Dedifferentiated amniotic fluid mesenchymal stem cell (primary cell): Measurements from ENCODE around the gene WWP2.
"Not testable (repeated sequence)": the region's sequence is repeated elsewhere in the genome, so short reads cannot be mapped to it uniquely, and the experiment has no call there.

Experiments
- DNase-seq: peaks from one replicate; pipeline ENCODE4 v3.0.0-alpha.2; 2016; ENCODE audit errors: extremely low spot score

WWP2 gene

GRCh38 chr16:69942627-69943170, 180.6 kb downstream of the WWP2 start:
- DNase-seq: no peak

DNA sequence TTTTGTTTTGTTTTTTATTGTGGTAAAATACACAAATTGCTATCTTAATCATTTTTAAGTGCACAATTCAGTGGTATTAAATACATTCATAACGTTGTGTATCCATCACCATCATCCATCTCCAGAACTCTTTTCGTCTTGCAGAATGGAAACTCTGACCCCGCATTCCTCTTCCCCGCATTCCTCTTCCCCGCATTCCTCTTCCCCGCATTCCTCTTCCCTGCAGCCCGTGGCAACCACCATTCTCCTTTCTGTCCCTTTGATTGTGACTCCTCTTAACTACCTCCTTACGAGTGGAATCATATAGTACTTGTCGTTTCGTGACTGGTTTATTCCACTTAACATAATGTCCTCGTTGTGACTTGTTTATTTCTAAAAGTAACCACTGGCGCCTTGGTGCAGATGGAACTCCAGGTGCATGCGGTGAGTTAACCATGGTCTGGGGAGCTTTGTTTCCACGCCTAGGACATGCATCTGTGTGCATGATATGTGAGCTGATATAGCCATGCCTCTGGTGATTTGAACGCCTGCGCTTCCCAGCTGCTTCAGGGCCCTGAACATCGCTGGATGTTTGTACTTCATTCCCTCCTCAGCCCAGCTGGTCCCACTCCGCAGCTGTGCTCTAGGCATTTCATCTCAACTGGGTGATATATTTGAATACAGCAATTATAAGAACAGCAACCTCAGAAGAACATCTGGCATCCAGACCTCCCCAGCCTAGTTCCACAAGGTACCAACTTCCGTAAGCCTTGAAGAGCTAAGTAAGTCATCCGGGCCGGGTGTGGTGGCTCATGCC, 181.3 kb downstream of the WWP2 start:
- DNase-seq: not testable (repeated sequence)

- not testable (repeated sequence) for DNase-seq
These were observed 188.3 kb downstream of the WWP2 start for GRCh38 chr16:69950411-69950810.

DNA sequence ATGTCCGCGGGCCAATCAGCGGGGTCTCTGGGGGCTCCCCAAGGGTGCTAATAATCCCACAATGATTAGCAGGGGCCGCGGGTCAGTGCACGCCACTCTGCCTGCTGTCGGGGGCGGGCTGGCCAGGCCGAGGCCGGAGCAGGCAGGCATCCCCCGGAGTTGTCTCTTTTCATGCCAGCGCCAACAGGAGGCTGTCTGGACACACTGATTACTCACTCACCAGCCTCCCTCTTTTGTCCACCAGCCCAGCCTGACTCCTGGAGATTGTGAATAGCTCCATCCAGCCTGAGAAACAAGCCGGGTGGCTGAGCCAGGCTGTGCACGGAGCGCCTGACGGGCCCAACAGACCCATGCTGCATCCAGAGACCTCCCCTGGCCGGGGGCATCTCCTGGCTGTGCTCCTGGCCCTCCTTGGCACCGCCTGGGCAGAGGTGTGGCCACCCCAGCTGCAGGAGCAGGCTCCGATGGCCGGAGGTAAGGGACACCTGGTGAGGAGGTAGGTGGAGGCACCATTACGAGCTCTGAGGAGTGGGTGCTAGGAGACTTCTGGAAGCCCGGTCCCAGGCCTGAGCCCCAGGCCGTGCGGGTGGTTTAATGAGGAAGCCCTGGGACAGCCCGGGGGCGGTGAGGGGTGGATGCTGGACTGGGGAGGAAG, 189.0 kb downstream of the WWP2 start, which contains the start of gene CLEC18A:
TSS of gene CLEC18A (plus strand) at position 318 of the 655 bp plus-strand sequence. CDS start at position 351, 33 bp downstream.
- DNase-seq: not testable (repeated sequence)

DNA sequence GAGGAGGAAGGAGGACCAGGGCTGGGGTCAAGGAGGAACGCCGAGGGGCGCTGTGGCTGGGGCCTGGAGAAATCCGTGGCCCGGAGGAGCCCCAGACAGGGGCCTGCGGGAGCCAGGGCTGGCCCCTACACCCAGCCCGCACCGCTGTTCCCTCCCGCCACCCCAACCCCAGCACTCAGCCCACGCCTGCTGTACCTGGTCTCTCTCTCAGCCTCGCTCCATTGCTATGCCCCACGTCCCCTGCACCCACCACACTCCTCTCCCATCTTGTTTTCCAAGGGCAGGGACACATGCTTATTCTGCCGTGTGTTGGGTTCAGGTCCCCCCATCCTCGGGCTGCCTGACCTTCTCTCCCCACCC, 189.5 kb downstream of the WWP2 start:
- not testable (repeated sequence) for DNase-seq

GRCh38 chr16:69952116-69952515, 190.0 kb downstream of the WWP2 start:
- not testable (repeated sequence) for DNase-seq

GRCh38 chr16:69952572-69953355, 190.6 kb downstream of the WWP2 start:
- DNase-seq: not testable (repeated sequence)

GRCh38 chr16:69954241-69954640, 192.1 kb downstream of the WWP2 start:
- DNase-seq: not testable (repeated sequence)

DNA sequence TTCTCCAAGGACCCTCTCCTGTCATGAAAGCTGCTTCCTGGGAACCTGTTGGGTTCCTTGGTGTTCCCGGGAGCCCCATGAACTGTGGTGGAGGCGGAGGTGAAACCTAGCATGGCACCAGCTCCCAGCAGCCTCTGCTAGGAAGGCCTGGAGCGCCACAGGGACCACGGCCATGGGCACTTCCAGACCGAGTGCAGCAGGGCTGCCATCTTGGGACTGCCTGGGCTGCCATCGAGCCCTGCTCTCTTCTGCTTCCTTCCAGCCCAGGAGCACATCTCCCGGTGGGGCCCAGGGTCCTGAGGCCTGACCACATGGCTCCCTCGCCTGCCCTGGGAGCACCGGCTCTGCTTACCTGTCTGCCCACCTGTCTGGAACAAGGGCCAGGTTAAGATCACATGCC, 201.2 kb downstream of the WWP2 start:
- DNase-seq: not testable (repeated sequence)

DNA sequence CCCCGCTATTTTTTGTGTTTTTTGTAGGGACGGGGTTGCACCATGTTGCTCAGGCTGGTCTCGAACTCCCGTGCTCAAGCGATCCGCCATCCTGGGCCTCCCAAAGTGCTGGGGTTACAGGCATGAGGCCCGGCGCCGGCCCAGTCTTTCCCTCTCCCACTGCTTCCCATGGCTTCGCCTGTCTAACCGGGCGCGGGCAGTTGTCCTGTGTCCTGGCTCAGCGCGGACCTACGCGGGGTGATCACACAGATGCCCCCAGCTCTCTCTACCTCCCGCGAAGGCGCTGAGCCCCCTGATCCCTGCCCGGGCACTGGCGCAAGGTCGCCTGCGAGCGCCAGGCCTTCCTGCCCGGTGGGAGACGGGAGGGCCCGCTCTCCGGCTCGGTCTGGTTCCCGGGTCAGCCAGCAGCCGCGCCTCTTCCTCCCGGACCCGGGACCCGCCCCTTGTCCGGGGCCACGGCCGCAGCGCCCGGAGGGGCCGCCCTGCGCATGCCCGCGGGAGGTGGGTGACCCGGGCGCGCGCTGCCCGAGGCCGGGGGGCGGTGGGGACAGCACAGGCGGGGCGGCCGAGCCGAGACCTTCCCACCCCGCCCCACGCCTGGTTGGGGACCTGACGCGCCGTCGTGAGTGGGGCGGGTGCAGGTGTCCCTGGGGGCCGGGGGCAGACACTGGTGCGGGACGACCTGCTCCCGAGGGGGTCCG, 203.0 kb downstream of the WWP2 start:
- DNase-seq: not testable (repeated sequence)

GRCh38 chr16:69965661-69966054, 203.5 kb downstream of the WWP2 start:
- not testable (repeated sequence) for DNase-seq

DNA sequence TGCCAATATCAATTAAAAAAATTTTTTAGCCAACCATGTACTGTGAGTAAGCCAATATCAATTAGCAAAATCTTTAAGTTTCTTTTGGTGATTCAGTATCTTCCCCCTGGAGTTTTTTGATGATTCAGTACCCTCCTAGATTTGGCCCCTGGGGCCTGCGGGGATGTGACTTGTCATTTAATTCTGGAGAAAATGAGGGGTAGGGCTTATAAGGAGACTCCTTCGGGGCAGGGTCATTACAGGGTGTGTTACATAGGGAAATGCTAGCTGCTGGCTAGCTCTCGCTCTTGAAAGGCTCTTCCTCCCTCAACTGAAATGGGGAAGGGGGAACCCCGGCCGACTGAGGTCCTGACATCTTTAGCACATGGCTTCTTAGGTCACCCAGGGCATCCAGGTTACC, 205.6 kb downstream of the WWP2 start:
- not testable (repeated sequence) for DNase-seq

DNA sequence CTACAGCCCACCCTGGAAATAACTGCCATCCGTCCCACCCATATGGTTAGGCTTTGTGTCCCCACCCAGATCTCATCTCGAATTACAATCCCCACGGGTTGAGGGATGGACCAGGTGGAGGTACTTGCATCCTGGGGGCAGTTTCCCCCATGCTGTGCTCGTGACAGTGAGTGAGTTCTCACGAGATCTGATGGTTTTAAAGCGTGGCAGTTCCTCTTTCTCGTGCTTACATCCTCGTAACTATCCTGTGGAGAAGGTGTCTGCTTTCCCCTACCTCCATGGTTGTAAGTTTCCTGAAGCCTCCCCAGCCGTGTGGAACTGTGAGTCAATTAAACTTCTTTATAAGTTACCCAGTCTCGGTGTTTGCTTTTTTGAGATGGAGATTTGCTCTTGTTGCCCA, 206.0 kb downstream of the WWP2 start:
- not testable (repeated sequence) for DNase-seq

DNA sequence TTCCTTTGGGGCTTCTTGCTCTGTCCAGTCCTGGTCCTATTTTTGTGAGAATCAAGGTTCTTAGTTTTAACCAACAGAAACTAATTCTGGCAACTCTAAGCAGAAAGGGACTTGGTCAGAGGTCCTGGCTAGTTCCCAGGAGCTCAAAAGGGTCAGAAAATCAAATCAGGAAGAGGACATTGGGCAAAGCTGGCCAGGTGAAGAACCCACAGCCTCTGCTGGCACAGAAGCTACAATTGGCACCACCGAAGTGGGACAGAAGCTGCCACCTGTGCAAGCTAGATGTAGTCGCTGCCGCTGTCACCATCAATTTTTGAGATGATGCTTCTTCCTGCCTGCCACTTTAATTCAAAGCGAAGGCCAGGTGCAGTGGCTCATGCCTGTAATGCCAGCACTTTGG, 207.5 kb downstream of the WWP2 start:
- not testable (repeated sequence) for DNase-seq

DNA sequence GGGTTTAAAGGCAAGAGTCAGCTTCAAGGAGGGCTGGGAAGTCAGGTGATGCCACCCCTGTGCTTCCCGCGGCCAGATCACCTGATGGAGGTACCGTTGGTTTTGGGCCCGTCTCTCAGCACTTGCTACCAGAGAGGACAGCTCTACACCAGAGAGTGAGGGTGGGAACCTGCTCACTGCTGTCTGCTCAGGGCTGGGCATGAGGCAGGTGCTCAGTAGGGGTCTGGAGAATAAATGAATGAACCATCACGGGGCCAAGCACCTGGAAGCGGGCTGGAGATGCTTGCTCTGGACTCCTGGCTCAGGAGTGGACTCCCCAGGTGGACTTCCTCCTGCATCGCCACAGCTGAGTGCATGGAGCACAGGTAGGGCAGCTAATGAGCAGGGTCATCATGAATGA, 210.0 kb downstream of the WWP2 start:
- not testable (repeated sequence) for DNase-seq

- DNase-seq: not testable (repeated sequence)
These were observed 210.8 kb downstream of the WWP2 start for GRCh38 chr16:69972935-69973334.

- not testable (repeated sequence) for DNase-seq
These were observed 223.1 kb downstream of the WWP2 start for GRCh38 chr16:69985196-69985595.
